HG03060 (cell line): ENCODE measurements around the gene MRPS24.
"Not testable (repeated sequence)": the region's sequence is repeated elsewhere in the genome, so short reads cannot be mapped to it uniquely, and the experiment has no call there.

Experiments used
- ATAC-seq: cut with Tn5 transposase; IDR thresholded peaks from one replicate; pipeline ENCODE4 v1.9.1; 2021; ENCODE audit warnings: low read depth, moderate number of reproducible peaks; ENCODE audit not compliant: unreplicated experiment

Gene MRPS24

GRCh38 chr7:43869006-43869866, at the start of gene MRPS24:
MRPS24 (minus strand) TSS chr7:43869517; CDS start chr7:43869495, 22 bp downstream.
- ATAC-seq: peak; percentile 63

DNA sequence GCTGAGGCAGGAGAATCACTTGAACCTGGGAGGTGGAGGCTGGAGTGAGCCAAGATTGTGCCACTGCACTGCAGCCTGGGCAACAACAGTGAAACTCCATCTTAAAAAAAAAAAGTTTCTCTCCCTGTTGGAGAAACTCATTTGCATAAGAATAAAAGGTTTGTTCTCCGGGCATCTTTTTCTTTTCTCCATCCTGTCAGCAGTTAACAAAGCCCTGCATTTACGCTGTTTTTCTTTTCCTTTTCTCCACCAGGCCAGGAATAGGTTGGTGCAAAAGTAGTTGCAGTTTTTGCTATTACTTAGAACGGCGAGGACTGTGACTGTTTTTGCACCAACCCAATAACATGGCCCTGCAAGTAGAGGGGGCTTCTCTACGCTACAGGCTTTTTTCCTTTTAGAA, 46.6 kb upstream of the MRPS24 start:
- ATAC-seq: no peak

DNA sequence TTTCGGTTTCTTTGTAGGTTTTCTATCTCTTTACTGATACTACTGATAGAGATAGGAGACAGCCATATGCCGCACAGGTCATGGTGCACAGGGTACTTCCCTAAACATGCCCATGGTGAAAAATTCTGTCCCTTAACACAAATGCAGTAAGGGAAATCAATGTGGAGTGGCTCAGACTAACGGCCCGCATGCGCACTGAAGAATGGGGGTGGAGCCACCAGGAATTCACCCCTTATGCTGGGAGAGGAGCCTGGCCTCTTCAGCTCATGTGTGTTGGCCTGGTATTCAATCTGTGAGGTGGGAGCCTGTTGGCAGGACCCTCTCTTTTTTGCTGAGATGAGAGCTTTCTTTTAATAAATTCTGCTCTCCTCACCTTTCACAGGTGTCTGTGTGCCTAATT, 45.5 kb upstream of the MRPS24 start:
- ATAC-seq: no peak

DNA sequence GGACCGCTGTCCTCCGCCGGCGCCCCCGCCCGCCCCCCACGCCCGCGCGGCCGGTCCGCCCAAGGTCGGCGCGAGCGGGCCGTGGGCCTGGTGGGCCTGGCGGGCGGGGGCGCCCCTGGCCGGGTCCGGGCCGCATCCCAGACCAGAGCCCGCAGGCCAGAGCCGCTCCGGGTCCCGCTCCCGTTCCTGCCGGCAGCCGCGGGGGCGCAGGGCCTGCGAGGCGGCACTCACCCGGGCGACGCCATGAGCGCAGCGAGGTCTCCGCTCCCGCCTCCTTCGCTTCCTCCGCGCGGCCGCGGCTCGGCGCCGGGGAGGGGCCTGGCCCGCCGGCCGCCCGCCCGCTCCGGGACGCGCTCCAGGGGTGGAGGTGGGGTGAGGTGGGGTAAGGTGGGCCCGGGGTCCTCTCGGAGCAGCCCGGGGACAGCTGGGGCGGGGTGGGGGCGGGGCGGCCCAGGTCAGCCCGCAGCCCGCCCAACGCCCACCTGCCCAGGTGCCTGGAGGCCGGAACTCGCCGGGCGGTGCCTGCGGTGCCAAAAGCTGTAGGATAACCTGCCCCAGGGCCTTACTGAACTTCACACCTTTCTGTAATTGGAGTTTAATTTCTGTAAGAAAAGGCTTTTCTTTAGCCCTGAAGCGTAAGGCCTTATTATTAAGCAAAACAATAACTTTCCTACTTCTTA, 37.2 kb upstream of the MRPS24 start, which contains the start of gene URGCP:
Gene URGCP, minus strand, starts transcription at position 266 of the 680 bp plus-strand sequence. Its CDS starts 21 bp downstream, at position 245.
- ATAC-seq: no peak

DNA sequence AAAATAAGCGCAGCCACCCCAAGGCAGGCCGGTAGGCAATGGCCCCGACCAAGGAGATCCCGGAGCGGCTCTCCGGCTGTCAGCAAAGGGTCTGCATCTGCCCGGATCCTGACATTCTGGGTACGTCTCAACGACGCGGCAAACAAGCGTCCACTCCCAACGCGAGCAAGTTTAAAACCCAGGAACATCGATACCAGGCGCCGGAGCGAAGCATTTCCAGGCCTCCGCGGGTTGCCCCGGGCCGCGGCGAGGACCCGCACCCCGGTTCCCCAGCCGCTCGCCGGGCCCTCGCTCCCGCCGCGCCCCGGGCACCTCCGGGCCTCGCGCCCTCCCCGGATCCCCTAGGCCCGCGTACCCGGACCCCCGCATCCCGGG, 36.6 kb upstream of the MRPS24 start:
- no peak for ATAC-seq

GRCh38 chr7:43905209-43905946, 36.1 kb upstream of the MRPS24 start:
- no peak for ATAC-seq

GRCh38 chr7:43904533-43905208, 35.4 kb upstream of the MRPS24 start:
- no peak for ATAC-seq

DNA sequence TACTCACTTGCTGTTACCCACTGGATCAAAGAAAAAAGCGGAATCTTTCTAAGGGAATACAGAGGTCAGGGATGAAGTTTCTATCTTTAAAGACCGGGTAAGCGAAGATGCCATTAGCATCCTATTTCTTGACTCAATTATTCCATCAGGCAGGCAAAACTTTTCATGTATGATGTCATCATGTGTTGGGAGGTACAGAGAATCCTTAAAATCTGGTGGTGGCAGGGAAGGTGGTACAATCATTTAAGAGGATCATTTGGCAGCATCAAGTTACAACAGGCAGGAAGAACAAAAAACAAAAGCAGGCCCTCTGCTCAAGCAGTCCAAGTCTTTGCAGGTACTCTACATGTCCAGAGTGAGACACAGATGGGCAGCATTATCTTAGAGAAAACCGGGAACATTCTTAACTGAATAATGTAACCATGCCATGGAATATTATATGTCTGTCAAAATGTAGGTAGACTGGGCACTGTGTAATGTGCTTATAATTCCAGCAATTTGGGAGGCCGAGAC, 33.3 kb upstream of the MRPS24 start:
- no peak for ATAC-seq

DNA sequence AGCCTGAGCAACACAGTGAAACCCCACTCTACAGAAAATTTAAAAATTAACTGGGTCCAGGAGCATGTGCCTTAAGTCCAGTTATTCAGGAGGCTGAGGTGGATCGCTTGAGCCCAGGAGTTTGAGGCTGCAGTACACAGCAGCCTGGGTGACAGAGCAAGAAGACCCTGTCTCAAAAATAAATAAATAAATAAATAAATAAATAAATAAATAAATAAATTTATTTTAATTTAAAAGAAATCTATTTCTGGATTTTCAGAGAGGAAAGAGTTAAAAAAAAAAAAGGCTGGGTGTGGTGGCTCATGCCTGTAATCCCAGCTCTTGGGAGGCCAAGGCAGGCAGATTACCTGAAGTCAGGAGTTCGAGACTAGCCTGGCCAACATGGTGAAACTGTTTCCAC, 29.3 kb upstream of the MRPS24 start:
- not testable (repeated sequence) for ATAC-seq

GRCh38 chr7:43895847-43896415, 26.6 kb upstream of the MRPS24 start:
- ATAC-seq: no peak

- no peak for ATAC-seq
These were observed 22.0 kb upstream of the MRPS24 start for GRCh38 chr7:43891069-43891955.

DNA sequence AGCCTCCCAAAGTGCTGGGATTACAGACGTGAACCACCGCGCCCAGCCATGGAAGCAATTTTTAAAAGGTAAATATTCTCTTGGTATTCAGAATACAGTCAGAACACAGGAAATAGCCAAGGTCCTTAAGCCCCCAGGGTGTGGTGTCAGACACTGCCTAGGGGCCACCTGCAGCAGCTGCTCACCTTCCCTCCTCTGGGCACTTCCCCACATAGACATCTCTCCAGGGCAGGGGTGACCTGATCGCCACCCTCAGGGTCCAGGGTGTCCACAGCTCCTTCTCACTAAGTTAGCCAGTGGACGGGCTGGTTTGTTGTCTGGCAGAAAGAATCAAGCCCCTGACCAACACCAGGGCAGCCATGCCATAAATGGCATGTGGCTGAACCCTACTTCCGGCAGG, 21.2 kb upstream of the MRPS24 start:
- ATAC-seq: no peak

GRCh38 chr7:43888993-43889945, 20.0 kb upstream of the MRPS24 start:
- no peak for ATAC-seq

- ATAC-seq: no peak
These were observed 15.3 kb upstream of the MRPS24 start for GRCh38 chr7:43884617-43885016.

DNA sequence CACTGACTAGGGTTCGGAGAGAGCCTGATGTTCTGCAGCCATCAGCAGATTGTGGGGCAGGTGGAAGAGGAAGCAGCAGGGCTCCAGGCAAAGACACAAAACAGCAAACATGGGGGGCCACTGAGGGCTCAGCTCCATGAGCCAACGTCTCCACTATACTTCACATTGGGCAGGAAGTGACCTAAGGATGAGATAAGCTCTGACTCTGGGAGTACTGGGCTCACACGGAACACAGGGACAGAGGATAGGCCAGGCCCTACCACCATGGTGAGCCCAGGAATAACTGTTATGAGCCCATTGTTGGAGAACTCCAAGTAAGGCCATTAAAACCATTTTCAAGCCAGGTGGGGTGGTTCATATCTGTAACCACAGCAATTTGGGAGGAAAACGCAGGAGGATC, 14.9 kb upstream of the MRPS24 start:
- no peak for ATAC-seq

- ATAC-seq: no peak
These were observed 11.3 kb upstream of the MRPS24 start for GRCh38 chr7:43880596-43880995.

- no peak for ATAC-seq
These were observed 10.2 kb upstream of the MRPS24 start for GRCh38 chr7:43879477-43879876.

DNA sequence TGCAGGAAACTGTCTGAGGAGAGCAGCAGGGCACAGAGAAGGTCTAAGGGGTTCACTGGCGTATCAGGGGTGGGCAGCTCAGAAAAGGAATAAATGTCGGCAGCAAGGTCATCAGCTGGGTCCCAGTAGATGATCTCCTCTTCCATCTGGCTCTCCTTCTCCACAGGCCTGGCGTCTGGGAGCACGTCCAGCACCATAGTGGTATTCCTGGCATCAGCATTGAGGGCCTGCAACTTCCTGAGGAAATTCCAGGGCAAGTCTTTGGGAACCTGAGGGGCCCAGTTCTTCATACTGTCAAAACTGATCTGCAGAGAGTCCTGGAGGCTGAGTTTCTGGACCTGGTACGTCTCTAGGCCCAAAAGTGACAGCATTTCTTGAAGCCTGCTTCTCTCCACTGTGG, 9.6 kb upstream of the MRPS24 start:
- ATAC-seq: no peak
